ENCODE results near the gene RAB31. TPM values are rescaled to one million over a fixed set of nuclear protein-coding genes. Genes with fewer than 3 reads are reported as not detected.
A peak's percentile ranks its signal among the peaks of the same experiment; 100 is the strongest.

RAB31 gene
- total and polyA plus RNA-seq, 2 of the 13 experiments (the other 11 are each of a cell fraction or from before 2014, with no cell fraction given), result 1.1 to 1.7 TPM

DNA sequence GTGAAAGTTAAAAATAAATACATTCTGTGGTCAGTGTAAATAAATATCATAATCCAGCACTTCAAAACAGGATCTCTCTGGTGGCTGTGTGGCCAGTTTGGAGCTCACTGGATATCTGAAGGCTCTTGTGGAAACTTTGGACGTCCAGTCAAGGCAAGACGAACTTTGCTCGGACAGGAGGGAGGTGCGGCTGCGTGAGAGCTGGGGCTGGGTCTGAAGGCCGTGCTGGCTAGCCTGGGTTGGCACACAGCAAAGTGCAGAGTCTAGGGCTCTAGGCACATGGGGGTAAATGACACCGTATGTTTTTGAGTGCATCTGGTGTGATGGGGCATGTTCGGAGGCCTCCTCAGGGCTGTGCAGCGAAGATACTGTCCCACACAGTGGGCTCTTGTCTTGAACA lies 98.8 kb downstream of the RAB31 start (continued):
- TF ChIP-seq HNRNPK (IDR thresholded peaks at IDR 0.05; ENCODE audit: low read depth, low read length, poor library complexity, severe bottlenecking) (no peak), TBX3 (IDR thresholded peaks at IDR 0.05; ENCODE audit: borderline replicate concordance) (no peak), TMF1 (CRISPR knock-in tag; IDR thresholded peaks at IDR 0.05; ENCODE audit: low read depth) (no peak), FOSL2 (CRISPR knock-in tag; IDR thresholded peaks at IDR 0.05) (peak; percentile 51), HMG20B (CRISPR knock-in tag; conservative IDR thresholded peaks at IDR 0.05) (no peak), ZBTB7A (CRISPR knock-in tag; IDR thresholded peaks at IDR 0.05) (no peak), GFI1 (CRISPR knock-in tag; IDR thresholded peaks at IDR 0.05; ENCODE audit: borderline replicate concordance) (no peak), KLF16 (CRISPR knock-in tag; IDR thresholded peaks at IDR 0.05) (no peak), NFIC (IDR thresholded peaks at IDR 0.05; ENCODE audit: low read length) (no peak), BRCA1 (CRISPR knock-in tag; IDR thresholded peaks at IDR 0.05) (no peak), HNRNPH1 (optimal IDR thresholded peaks at IDR 0.05; ENCODE audit: low read depth, low read length) (no peak), NCOA1 (CRISPR knock-in tag; IDR thresholded peaks at IDR 0.05) (no peak)
- TF ChIP-seq, protein P1, sequence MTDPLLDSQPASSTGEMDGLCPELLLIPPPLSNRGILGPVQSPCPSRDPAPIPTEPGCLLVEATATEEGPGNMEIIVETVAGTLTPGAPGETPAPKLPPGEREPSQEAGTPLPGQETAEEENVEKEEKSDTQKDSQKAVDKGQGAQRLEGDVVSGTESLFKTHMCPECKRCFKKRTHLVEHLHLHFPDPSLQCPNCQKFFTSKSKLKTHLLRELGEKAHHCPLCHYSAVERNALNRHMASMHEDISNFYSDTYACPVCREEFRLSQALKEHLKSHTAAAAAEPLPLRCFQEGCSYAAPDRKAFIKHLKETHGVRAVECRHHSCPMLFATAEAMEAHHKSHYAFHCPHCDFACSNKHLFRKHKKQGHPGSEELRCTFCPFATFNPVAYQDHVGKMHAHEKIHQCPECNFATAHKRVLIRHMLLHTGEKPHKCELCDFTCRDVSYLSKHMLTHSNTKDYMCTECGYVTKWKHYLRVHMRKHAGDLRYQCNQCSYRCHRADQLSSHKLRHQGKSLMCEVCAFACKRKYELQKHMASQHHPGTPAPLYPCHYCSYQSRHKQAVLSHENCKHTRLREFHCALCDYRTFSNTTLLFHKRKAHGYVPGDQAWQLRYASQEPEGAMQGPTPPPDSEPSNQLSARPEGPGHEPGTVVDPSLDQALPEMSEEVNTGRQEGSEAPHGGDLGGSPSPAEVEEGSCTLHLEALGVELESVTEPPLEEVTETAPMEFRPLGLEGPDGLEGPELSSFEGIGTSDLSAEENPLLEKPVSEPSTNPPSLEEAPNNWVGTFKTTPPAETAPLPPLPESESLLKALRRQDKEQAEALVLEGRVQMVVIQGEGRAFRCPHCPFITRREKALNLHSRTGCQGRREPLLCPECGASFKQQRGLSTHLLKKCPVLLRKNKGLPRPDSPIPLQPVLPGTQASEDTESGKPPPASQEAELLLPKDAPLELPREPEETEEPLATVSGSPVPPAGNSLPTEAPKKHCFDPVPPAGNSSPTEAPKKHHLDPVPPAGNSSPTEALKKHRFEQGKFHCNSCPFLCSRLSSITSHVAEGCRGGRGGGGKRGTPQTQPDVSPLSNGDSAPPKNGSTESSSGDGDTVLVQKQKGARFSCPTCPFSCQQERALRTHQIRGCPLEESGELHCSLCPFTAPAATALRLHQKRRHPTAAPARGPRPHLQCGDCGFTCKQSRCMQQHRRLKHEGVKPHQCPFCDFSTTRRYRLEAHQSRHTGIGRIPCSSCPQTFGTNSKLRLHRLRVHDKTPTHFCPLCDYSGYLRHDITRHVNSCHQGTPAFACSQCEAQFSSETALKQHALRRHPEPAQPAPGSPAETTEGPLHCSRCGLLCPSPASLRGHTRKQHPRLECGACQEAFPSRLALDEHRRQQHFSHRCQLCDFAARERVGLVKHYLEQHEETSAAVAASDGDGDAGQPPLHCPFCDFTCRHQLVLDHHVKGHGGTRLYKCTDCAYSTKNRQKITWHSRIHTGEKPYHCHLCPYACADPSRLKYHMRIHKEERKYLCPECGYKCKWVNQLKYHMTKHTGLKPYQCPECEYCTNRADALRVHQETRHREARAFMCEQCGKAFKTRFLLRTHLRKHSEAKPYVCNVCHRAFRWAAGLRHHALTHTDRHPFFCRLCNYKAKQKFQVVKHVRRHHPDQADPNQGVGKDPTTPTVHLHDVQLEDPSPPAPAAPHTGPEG (CRISPR knock-in tag; IDR thresholded peaks at IDR 0.05), result no peak
- TF ChIP-seq, protein P2, sequence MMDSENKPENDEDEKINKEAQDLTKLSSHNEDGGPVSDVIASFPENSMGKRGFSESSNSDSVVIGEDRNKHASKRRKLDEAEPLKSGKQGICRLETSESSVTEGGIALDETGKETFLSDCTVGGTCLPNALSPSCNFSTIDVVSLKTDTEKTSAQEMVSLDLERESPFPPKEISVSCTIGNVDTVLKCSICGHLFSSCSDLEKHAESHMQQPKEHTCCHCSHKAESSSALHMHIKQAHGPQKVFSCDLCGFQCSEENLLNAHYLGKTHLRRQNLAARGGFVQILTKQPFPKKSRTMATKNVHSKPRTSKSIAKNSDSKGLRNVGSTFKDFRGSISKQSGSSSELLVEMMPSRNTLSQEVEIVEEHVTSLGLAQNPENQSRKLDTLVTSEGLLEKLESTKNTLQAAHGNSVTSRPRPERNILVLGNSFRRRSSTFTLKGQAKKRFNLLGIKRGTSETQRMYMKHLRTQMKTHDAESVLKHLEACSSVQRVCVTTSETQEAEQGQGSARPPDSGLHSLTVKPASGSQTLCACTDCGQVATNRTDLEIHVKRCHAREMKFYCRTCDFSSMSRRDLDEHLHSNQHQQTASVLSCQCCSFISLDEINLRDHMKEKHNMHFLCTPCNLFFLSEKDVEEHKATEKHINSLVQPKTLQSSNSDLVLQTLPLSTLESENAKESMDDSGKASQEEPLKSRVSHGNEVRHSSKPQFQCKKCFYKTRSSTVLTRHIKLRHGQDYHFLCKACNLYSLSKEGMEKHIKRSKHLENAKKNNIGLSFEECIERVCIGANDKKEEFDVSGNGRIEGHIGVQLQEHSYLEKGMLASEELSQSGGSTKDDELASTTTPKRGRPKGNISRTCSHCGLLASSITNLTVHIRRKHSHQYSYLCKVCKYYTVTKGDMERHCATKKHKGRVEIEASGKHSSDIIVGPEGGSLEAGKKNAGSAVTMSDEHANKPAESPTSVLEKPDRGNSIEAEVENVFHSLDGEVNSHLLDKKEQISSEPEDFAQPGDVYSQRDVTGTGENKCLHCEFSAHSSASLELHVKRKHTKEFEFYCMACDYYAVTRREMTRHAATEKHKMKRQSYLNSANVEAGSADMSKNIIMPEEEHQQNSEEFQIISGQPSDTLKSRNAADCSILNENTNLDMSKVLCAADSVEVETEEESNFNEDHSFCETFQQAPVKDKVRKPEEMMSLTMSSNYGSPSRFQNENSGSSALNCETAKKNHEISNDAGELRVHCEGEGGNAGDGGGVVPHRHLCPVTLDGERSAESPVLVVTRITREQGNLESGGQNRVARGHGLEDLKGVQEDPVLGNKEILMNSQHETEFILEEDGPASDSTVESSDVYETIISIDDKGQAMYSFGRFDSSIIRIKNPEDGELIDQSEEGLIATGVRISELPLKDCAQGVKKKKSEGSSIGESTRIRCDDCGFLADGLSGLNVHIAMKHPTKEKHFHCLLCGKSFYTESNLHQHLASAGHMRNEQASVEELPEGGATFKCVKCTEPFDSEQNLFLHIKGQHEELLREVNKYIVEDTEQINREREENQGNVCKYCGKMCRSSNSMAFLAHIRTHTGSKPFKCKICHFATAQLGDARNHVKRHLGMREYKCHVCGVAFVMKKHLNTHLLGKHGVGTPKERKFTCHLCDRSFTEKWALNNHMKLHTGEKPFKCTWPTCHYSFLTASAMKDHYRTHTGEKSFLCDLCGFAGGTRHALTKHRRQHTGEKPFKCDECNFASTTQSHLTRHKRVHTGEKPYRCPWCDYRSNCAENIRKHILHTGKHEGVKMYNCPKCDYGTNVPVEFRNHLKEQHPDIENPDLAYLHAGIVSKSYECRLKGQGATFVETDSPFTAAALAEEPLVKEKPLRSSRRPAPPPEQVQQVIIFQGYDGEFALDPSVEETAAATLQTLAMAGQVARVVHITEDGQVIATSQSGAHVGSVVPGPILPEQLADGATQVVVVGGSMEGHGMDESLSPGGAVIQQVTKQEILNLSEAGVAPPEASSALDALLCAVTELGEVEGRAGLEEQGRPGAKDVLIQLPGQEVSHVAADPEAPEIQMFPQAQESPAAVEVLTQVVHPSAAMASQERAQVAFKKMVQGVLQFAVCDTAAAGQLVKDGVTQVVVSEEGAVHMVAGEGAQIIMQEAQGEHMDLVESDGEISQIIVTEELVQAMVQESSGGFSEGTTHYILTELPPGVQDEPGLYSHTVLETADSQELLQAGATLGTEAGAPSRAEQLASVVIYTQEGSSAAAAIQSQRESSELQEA (CRISPR knock-in tag; IDR thresholded peaks at IDR 0.05; ENCODE audit: not compliant biosample characterization), result no peak
- TF ChIP-seq, protein P3, sequence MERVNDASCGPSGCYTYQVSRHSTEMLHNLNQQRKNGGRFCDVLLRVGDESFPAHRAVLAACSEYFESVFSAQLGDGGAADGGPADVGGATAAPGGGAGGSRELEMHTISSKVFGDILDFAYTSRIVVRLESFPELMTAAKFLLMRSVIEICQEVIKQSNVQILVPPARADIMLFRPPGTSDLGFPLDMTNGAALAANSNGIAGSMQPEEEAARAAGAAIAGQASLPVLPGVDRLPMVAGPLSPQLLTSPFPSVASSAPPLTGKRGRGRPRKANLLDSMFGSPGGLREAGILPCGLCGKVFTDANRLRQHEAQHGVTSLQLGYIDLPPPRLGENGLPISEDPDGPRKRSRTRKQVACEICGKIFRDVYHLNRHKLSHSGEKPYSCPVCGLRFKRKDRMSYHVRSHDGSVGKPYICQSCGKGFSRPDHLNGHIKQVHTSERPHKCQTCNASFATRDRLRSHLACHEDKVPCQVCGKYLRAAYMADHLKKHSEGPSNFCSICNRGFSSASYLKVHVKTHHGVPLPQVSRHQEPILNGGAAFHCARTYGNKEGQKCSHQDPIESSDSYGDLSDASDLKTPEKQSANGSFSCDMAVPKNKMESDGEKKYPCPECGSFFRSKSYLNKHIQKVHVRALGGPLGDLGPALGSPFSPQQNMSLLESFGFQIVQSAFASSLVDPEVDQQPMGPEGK (CRISPR knock-in tag; IDR thresholded peaks at IDR 0.05), result peak; percentile 64
